ENCODE data around the gene FAM163B. TPM values are rescaled to one million over a fixed set of nuclear protein-coding genes. Genes with fewer than 3 reads are reported as not detected.

Gene FAM163B
- total and polyA plus RNA-seq, 4 donors = 2.1 to 4.0 (median 3.4) TPM

DNA sequence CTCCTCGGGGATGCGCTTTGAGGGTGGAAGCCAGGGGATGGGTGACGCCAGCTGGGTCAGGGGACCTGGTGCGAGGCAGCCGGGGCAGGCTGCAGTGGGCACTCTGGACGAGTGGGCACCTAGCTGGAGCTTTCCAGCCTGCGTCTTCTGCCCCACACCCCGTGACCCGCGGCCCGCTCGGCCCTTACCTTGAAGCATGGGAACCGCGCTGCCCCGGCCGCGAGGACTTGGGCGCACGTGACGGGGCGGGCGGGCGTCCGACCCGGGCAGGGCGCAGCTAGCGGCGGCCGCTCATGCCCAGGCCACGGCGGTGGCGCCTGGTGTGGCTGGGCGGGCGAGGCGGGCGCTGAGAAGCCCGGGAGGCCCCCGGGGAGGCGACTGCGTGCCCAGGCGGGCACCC is 300 bp downstream of the FAM163B start:
- no peak for DNase-seq (ENCODE audit: low spot score)
- Histone ChIP-seq H3K4me3 (ENCODE audit: low read depth in 1 of 3, low read length in 3 of 3) (peak overlapping the region in 1 of 3 donors; percentile 19), H3K27ac (ENCODE audit: low read depth in 1 of 2, low read length in 2 of 2) (peak overlapping the region in 1 of 2 donors; percentile 23), H3K36me3 (ENCODE audit: control insufficient read depth in 4 of 4, insufficient read depth in 3 of 4, low read depth in 1 of 4, low read length in 3 of 4) (no peaks in the 10 kb centered on the region), H3K9me3 (ENCODE audit: control insufficient read depth in 4 of 4, low read length in 3 of 4) (no peaks in the 10 kb centered on the region), H3K9ac (ENCODE audit: low read depth in 1 of 2, low read length in 2 of 2) (no peak overlapping the region), H3K27me3 (ENCODE audit: control insufficient read depth in 4 of 4, insufficient read depth in 4 of 4, low read length in 3 of 4) (peaks cover 0 to 2% (median under 1%) of the 10 kb centered on the region in 4 donors), H3K4me1 (ENCODE audit: control insufficient read depth in 4 of 4, insufficient read depth in 4 of 4, low read length in 3 of 4) (peaks cover 0 to 2% (median 0%) of the 10 kb centered on the region in 4 donors)
- no peak for TF ChIP-seq HNF4G (IDR thresholded peaks at IDR 0.05)
- TF ChIP-seq EGR1 (IDR thresholded peaks at IDR 0.05; ENCODE audit: low read depth in 2 of 2) = no peak
- TF ChIP-seq FOXA1 (IDR thresholded peaks at IDR 0.05) = no peak
- no peak for TF ChIP-seq RAD21 (IDR thresholded peaks at IDR 0.05)
- TF ChIP-seq ZBTB33 (IDR thresholded peaks at IDR 0.05) = no peak
- TF ChIP-seq CTCF (IDR thresholded peaks at IDR 0.05; ENCODE audit: low read depth, low read length, missing input control) = no peak
- TF ChIP-seq SP1 (IDR thresholded peaks at IDR 0.05) = no peak
- TF ChIP-seq TAF1 (conservative IDR thresholded peaks at IDR 0.05) = no peak
- no peak for TF ChIP-seq REST (IDR thresholded peaks at IDR 0.05)
- WGBS = 16% methylated on average over 41 of the region's 41 CpGs

- H3K9me3 ChIP-seq (ENCODE audit: control insufficient read depth in 4 of 4, low read length in 3 of 4) = no peaks in the 10 kb centered on the region
- WGBS = 76% methylated on average over 7 of the region's 7 CpGs
- no peak overlapping the region for H3K9ac ChIP-seq (ENCODE audit: low read depth in 1 of 2, low read length in 2 of 2)
- H3K27me3 ChIP-seq (ENCODE audit: control insufficient read depth in 4 of 4, insufficient read depth in 4 of 4, low read length in 3 of 4) = peaks cover 0 to 2% (median 0%) of the 10 kb centered on the region in 4 donors
- H3K4me3 ChIP-seq (ENCODE audit: low read depth in 1 of 3, low read length in 3 of 3) = no peak overlapping the region
- peak overlapping the region in 1 of 2 donors; percentile 23 for H3K27ac ChIP-seq (ENCODE audit: low read depth in 1 of 2, low read length in 2 of 2)
- H3K36me3 ChIP-seq (ENCODE audit: control insufficient read depth in 4 of 4, insufficient read depth in 3 of 4, low read depth in 1 of 4, low read length in 3 of 4) = no peaks in the 10 kb centered on the region
- peaks cover 0 to 2% (median 0%) of the 10 kb centered on the region in 4 donors for H3K4me1 ChIP-seq (ENCODE audit: control insufficient read depth in 4 of 4, insufficient read depth in 4 of 4, low read length in 3 of 4)
- no peak for TF ChIP-seq HNF4G (IDR thresholded peaks at IDR 0.05)
- TF ChIP-seq HNF4A (conservative IDR thresholded peaks at IDR 0.05) = no peak
- no peak for TF ChIP-seq TAF1 (conservative IDR thresholded peaks at IDR 0.05)
- TF ChIP-seq JUND (IDR thresholded peaks at IDR 0.05) = no peak
- no peak for TF ChIP-seq ATF3 (IDR thresholded peaks at IDR 0.05)
- no peak for TF ChIP-seq ZBTB33 (IDR thresholded peaks at IDR 0.05)
- TF ChIP-seq GABPA (IDR thresholded peaks at IDR 0.05 in 1 of 2, conservative IDR thresholded peaks at IDR 0.05 in 1 of 2) = no peak
- no peak for TF ChIP-seq FOXA2 (IDR thresholded peaks at IDR 0.05)
- no peak for TF ChIP-seq REST (IDR thresholded peaks at IDR 0.05)
- TF ChIP-seq SP1 (IDR thresholded peaks at IDR 0.05) = no peak
- TF ChIP-seq NR2F2 (IDR thresholded peaks at IDR 0.05) = no peak
- TF ChIP-seq YY1 (IDR thresholded peaks at IDR 0.05) = no peak
- TF ChIP-seq RXRA (IDR thresholded peaks at IDR 0.05) = no peak
- no peak for TF ChIP-seq FOXA1 (IDR thresholded peaks at IDR 0.05)
- no peak for TF ChIP-seq EGR1 (IDR thresholded peaks at IDR 0.05; ENCODE audit: low read depth in 2 of 2)
- no peak for DNase-seq (ENCODE audit: low spot score)
Observed at GRCh38 chr9:133608382-133608781, 807 bp downstream of the FAM163B start.

Data from liver (tissue), 9 donors.